ENCODE results near the gene CACNB2.
"Not testable (repeated sequence)": the region's sequence is repeated elsewhere in the genome, so short reads cannot be mapped to it uniquely, and the experiment has no call there.

CACNB2 gene

GRCh38 chr10:18583575-18584270 lies 443.5 kb downstream of the CACNB2 start:
- no peak for DNase-seq

GRCh38 chr10:18586637-18587036 lies 446.4 kb downstream of the CACNB2 start:
- not testable (repeated sequence) for DNase-seq

- not testable (repeated sequence) for DNase-seq
Measured at GRCh38 chr10:18591141-18591540, 450.9 kb downstream of the CACNB2 start.

Data from NCI-H2107 (cell line).